Testis (tissue), 2 donors: ENCODE data around the gene TWNK.

ENCODE experiments used
- POLR2A ChIP-seq: fragments of 450-650 bp; IDR thresholded peaks from one replicate; pipeline ENCODE4 v1.6.1; 2017; ENCODE audit warnings: antibody characterized with exemption, mild to moderate bottlenecking, moderate library complexity
- TF ChIP-seq, protein P1 (sequence below), 3 experiments: fragments of 450-650 bp in 2 of 3; fragments of 200-600 bp in 1 of 3; sonication (generic) in 1 of 3; IDR thresholded peaks; one replicate each; pipeline ENCODE4 v1.5.1; 2016 to 2019; ENCODE audit warnings: antibody characterized with exemption in 3 of 3, mild to moderate bottlenecking in 2 of 3, moderate library complexity in 1 of 3

DNA sequence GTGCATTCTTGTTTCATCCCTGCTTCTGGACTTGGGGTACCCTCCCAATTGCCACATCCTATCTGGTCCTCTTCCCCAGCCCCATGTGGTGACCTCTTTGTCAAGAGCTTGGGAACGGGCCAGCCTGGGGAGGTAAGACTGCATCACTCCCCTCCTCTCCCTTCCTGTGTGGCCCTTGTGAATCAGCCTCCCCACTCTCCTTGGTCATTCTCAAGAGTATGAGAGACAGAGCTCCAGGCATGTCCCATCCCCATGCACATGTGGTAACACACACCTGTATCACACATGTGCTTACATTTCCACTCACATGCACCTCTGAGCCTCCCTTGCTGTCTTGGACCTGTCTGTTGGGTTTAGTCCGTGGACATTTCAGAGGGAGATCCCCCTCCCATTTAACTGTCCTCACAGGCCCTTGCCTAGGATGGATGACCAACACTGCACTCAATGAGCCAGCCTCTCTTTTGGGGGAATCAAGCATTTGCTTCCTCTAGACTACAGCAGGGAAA is 2.6 kb upstream of the TWNK start:
- TF ChIP-seq, protein P1, sequence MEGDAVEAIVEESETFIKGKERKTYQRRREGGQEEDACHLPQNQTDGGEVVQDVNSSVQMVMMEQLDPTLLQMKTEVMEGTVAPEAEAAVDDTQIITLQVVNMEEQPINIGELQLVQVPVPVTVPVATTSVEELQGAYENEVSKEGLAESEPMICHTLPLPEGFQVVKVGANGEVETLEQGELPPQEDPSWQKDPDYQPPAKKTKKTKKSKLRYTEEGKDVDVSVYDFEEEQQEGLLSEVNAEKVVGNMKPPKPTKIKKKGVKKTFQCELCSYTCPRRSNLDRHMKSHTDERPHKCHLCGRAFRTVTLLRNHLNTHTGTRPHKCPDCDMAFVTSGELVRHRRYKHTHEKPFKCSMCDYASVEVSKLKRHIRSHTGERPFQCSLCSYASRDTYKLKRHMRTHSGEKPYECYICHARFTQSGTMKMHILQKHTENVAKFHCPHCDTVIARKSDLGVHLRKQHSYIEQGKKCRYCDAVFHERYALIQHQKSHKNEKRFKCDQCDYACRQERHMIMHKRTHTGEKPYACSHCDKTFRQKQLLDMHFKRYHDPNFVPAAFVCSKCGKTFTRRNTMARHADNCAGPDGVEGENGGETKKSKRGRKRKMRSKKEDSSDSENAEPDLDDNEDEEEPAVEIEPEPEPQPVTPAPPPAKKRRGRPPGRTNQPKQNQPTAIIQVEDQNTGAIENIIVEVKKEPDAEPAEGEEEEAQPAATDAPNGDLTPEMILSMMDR (IDR thresholded peaks at IDR 0.05) = no peak
- TF ChIP-seq POLR2A = no peak
